Measurements from ENCODE around the gene CDC14A.

Gene CDC14A

DNA sequence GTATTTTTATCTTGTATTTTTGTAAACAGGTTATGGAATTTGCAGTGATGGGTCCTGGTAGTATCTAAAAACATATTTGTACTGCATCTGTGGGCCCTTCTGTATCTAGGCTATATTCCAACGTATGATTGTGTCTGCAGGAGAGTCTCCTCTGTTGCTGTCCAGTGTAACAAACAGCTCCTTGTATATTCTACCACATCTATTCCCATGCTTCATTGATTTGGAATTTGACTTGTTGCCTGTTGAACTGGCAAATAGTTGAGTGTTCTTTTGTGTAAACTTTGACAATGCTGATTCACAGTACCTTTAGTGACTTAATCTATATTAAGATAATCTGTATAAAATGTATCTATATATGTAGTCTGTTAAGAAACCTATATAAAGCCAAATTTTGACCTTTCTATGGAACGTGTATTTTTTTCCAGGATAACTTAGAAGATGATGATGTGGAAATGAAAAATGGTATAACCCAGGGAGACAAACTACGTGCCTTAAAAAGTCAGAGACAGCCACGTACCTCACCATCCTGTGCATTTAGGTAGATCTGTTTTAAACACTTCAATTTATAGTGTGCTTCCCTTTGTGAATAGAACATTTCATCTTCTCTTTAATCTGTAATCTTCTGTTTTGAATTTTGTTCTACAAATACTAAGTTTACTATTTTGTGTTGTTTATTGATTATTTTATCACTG is 142.2 kb downstream of the CDC14A start:
- DNase-seq (ENCODE audit: low spot score): no peak

DNA sequence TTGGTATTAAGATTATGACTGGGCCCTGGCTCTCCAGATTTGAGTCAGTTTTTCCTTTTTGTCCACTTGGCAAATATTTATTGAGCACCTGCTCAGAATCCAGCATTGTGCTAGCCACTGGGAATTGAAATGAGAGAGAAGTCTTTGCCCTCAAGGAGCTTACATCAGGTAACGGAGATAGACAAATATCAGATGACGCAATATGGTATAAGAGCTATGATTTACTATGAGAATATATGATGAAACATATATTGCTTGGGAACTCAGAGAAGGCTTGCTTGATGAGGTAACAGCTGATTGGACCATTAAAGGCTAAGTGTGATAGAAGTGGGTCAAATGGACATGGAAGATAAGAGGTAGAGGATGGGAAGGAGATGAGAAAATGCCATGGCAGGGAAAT is 144.6 kb downstream of the CDC14A start:
- DNase-seq (ENCODE audit: low spot score): no peak

DNA sequence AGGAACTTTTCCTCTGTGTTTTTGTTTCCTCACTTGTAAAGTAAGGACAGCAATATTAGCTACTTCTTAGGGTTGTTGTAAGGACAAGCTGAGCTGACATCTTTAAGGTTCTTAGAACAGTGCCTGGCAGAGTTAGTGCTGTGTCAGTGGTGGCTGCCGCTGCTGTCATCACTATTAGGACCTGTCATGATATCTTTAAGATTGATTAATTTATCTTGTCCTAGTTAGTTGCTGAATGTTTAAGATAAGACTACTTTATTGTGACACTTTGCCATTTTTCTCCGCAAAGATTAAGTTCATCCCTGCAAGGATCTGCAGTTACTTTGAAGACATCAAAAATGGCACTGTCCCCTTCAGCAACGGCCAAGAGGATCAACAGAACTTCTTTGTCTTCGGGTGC is 145.5 kb downstream of the CDC14A start:
- no peak for DNase-seq (ENCODE audit: low spot score)

DNA sequence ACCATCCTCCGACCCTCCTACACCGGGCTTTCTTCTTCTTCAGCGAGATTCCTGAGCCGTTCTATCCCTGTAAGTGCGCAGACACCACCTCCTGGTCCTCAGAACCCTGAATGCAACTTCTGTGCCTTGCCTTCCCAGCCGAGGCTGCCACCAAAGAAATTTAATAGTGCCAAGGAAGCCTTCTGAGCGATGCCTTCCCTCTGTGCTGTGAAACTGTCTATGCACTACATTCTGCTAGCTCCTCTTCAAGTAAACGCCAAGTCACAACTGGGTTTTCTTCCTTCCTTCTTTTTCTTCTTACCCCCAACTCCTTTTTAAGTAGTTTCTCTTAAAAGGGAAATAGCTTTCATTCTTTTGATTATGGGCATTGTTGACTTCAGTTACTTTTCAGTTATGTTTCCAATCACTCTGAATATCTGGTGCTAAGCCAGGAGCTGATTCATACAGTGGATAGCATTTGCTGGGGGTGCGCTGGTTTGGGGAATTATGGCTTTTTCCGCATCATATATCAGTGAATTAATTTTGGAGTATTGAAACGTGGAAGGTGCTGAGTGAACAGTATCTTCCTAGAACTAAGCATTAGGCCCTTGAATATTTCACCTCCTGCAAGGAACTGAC is 147.0 kb downstream of the CDC14A start:
- no peak for DNase-seq (ENCODE audit: low spot score)

DNA sequence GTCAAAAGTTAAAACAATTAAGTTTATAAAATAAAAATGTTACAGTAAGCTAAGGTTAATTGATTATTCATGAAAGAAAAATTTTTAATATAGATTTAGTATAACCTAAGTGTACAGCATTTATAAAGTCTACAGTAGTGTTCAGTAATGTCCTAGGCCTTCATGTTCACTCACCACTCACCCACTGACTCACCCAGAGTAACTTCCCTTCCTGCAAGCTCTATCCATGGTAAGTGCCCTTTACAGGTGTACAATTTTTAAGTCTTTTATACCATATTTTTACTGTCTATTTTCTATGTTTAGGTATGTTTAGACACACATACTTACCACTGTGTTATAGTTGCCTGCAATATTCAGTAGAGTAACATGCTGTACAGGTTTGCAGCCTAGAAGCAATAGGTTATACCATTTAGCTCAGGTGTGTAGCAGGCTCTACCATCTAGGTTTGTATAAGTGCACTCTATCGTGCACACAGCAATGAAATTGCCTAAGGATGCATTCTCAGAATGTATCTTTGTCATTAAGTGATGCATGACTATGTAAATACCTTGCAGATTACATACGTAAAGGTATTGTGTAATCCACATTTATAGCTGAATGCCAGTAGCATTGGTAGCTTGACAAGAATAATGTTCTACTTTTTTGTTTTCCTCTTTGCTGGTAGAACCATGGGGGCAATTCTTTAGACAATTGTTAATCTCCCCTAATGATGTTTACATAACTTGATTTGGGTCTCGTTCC is 149.9 kb downstream of the CDC14A start:
- DNase-seq (ENCODE audit: low spot score): no peak

DNA sequence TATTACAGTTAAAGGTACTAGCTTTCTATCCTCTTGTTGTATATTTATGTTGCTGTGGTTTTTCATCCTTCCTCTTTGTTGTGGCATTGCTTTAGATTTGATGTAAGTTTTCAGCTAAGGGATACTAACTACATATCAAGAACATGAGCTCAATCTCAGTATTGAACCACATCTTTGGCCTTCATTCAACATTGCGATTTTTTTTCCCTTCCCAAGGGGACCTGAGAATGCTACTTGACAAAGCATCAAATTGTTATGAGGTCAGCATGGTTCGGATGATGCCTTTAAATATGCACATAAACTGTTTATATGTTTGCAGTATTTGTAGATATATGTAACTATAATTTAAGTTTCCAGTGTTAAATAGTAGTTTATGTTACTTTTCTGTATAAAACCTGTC is 153.9 kb downstream of the CDC14A start:
- DNase-seq (ENCODE audit: low spot score): no peak

DNA sequence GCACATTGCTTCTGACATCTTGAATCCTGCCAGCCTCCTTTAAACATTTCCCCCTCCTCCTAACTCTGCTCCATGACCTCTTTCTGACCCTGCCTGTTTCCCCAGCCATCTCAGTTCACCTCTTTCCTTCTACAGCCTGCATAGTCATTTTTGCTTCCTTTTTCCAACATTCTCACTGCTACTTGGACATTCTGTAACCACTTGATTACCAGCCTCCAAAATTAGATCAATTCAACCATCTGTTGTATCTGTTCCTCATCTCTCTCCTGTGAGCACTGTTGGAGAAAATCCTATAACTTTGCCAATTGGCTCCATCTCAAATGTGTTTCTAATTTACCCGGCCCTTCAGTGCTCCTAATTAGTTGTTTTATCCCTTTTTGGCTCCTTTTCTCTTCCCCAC is 158.1 kb downstream of the CDC14A start:
- DNase-seq (ENCODE audit: low spot score): no peak

DNA sequence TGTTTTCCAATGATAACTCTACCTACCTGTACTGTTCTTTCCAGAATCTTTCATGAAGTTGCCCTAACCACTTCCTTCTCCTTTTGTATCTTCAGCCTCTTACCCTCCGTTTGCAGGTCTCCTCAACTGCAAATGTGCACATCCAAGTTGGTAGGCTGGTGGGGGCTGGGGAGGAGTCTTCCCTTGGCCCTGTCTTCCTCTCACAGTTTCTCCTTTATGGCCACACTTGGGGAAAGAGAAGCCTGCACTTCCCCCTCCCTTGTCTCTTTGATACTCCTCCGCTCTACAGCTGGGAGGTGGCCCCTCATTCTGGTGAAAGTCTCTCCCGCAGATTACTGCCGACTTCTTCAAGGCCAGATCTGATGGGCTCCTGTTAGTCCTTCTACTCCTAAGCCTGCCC is 158.8 kb downstream of the CDC14A start:
- no peak for DNase-seq (ENCODE audit: low spot score)

DNA sequence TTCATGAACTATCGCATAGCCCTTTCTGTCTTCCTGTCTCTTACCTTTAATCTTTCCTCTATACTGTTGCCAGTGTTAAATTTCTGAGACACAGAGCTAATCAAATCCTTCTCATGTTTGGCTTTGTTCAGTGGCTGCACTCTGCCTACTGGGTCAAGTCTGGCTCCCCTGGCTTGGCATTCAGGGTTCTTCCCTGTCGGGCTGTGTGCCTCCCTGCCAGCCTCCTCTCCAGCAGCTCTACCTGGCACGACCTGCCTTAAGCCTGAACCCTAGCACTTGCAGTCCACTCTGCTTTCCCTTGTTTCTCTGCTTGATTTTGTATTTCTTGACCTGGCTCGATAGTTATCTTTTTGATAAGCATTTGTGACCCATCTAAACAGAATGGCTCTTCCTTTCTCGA is 159.5 kb downstream of the CDC14A start:
- no peak for DNase-seq (ENCODE audit: low spot score)

DNA sequence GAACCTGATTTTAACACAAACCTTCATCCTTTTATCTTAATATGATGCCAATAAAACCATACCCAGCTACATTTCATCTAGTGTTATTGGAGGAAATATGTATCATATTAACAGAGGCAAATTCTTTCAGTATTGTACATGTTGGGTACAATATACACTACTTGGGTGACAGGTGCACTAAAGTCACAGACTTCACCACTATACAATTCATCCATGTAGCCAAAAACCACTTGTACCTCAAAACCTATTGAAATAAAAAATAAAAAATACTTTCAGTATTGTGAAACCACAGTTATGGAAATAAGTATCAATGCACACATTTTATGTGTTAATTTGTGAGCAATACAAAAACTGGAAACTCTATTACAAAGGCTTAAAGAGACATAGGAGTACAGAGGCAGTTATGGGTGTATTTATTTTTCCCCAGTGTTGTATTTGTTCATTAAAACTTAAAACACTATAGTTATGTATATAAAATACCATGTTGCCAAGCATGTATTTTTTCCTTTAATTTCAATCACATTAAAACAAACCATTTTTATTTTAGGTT is 160.6 kb downstream of the CDC14A start:
- DNase-seq (ENCODE audit: low spot score): no peak

DNA sequence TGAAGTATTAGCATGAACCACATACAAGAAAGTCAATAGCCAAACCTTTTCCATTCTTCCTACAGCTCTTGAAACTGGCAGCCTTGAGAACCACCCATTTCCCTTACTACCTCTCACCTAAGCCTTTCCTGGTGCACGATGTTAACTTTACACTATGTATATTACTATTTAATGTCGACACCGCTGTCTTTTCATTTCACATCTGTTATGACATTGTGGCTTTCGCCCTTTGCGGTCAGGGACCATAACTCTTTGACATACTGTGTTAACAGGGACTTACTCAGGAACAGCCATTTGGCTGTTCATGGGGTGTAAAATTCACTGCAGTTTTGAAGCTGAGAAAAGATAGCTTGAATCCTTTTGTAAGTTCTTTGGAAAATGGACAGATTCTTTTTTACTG is 164.6 kb downstream of the CDC14A start:
- no peak for DNase-seq (ENCODE audit: low spot score)

DNA sequence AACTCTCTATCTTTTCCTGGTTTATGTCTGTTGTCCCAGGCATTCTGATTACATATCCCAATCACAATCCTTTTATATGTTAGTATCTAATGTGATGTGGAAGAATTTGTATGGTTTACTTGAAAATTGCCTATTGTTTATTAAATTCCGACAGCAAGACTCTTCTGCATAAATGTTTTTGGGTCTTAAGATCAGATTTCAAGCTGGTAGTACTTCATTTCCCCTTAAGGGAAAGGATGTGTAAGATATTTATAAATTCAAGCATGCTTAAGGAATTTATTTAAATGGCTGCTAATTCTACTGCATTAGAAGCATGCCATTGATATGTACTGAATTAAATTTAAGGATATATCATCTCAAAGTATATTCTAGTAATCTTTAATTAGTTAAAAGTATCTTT is 165.2 kb downstream of the CDC14A start:
- no peak for DNase-seq (ENCODE audit: low spot score)

DNA sequence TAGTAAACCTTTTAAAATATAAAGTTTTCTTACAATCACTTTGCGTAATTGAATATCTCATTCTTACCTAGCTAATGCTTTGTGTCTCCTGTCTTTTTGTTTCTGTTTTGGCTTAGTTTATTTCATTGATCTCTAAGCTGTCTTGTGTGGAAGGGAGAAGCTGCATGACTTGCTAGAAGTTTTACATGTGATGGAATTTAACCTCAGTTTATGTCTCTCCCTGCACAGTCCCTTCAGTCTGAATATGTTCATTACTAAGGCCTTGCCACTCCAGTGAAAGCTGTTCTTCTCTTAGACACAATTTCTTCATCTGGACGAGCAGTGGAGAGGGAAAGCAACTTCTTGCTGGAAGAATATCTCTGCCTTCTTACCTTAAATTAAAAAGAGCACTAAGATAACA is 165.7 kb downstream of the CDC14A start:
- DNase-seq (ENCODE audit: low spot score): no peak

DNA sequence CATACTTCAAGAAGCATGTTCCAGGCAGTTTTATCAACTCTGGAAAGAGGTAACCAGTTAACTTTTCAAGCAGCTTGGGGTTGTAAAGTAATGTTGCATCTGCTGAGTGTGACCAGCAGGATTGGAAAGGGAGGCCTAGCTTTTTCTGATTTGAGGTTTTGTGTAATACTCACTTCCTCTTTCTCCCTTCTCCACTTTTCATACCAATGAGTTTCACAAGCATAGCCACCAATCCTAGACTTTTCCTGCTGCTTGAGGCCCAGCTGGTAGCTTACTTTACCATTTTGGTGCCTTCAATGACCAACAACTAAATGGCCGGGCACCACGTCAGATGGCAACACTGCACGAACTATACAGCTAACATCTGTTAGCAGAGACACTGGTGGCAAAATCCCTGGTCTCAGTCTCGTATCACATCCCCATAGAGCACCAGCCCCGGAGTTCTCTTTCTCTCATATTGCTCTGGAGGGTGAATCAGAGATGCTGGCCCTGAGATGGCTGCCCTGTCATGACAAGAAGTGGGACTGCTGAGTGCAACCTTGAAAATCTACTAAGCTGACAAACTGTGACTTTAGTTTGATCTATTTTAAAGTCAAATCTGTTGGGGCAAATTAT is 170.8 kb downstream of the CDC14A start:
- peak; percentile 38 for DNase-seq (ENCODE audit: low spot score)

DNA sequence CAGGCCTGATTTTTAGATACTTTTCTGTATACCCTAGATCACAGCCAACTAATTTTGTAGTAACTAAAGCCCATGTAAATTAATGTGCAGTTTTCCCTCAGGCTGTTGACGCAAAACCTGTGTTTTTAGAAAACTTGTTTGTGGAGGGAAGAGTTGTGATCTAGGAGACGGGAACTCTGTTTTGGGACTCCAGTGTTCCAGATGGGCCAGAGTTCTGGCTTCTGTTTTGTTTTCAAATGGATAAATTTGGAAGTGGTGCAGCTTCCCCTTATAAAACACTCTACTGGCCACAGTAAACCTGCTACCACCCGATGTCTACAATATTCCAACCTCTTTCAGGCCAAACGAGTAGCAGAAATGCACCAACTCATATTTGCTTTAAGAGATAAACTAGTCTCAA is 172.0 kb downstream of the CDC14A start:
- DNase-seq (ENCODE audit: low spot score): no peak

DNA sequence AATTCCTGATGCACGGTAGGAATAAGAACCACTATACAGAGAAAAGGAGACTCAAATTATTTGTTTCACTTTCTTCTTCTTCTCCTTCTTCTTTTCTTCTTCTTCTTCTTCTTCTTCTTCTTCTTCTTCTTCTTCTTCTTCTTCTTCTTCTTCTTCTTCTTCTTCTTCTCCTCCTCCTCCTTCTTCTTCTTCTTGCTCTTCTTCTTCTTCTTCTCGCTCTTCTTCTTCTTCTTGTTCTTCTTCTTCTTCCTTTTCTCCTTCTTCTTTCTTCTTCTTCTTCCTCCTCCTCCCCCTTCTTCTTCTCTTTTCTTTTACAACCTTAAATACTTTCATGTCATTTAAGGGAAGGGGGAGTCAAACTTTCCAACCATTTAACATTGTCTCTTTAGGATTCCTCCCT is 174.6 kb downstream of the CDC14A start:
- DNase-seq (ENCODE audit: low spot score): no peak

DNA sequence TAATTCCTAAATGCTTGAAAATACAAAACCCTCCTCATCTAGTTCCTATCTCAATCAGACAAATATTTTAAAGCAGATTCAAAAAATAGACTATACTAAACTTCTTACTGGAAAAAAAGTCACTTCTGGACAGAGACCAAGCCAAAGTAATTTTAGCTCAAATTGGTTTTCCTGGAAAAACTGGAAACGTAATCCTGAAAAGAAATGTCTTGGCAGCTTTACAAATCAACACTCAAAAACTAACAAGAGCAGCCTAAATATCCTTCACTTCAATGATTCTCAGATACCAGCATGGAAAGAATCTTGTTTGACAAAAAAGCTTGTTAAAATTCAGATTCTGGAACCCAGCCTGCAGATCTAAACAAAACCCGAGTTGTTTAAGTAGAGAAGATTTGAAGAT is 176.6 kb downstream of the CDC14A start:
- DNase-seq (ENCODE audit: low spot score): no peak

DNA sequence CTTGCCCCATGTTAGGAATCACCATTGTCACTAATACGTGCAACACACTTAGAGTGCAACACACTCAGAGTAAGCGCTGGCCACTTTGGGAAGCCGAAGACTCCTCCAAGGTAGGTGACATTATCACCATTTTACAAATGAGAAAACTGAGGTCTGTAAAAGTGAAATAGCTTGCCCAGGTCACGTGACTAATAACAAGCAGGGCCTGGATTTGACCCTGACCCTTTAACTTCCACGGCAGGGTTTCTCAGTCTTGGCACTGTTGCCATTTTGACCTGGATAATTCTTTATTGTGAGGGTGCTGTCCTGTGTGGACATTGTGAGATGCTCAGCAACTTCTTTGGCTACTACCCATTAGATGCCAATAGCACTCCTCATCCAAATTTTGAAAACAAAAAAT is 177.8 kb downstream of the CDC14A start:
- no peak for DNase-seq (ENCODE audit: low spot score)

DNA sequence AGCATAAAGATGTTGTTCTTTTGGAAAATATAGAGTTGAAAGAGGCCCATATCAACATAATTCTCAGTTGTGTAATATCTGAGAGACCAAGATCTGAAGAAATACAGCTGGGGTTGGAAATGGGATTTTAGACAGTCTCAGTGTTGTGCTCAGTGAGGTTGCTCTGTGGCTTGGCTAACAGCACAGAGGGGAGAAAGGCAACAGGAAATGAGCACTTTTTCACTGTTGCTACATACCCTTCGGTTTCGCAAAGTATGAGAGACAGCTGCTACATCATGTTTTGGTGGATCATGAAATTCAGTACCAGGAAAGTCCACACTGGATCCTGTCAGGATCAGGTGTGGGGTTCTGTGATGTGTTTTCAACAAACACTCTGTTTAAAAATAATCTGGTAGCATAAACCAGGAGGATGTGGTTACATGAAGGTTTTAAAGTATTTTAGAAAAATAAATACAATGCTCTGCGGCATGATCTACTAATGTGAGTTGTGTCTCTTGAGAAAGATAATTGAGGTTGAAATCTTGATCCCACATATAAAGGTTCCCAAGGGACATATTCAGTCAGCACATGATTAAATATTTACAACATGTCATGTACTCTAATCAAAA is 178.7 kb downstream of the CDC14A start:
- DNase-seq (ENCODE audit: low spot score): no peak

DNA sequence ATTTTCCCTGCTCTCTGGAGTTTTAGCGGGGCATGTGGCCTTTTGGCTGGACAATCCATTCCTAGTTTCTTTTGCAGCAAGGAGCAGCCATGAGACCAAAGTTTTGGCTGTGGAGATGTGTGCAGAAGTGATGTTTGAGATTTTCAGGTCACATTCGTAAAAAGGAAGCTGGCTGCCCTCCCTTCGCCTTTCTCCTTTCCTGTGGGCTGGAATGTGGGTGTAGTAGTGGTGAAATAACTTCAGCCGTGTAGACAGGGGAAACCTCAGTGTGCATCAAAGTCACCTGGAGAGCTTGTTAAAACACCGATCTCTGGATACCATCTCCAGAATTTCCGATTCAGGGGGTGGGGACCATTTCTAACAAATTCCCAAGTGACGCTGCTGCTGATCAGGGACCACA is 180.3 kb downstream of the CDC14A start:
- DNase-seq (ENCODE audit: low spot score): no peak

DNA sequence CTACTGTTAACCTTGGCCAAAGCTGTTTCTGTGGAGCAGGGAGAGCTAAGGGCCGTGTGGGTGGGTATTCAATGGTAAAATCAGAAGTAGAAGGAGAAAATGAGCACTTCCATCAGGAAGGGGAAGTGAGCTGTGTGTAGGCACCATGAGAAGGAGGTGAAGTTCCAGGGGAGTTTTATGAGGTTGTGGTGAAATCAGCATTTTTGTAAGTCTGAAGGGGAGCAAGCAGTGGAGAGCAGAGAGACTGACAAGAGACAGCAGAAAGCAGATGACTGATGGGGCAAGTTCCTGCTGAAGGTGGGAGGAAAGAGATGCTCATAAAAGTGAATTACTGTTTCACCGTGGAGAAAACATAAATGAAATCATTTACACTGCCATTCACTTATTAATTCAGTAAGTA is 183.0 kb downstream of the CDC14A start:
- DNase-seq (ENCODE audit: low spot score): no peak

DNA sequence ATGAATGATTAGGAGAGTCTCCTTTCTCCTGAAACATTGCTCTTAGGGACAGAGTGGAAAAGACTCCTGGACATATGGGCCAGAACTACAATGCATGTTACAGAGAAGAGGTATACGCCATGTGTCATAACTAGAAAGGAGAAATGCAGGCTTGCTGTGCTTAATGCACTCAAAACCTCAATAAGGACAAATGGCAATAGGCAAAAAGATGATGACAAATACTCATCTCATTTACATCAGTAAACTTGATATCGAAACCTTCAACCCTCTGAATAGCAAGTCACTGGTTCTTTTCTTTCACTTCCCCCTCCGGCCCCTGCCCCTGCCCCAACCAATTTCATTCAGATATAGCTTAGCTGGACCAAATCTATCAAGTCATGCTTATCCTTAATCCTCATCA is 183.7 kb downstream of the CDC14A start:
- peak; percentile 20 for DNase-seq (ENCODE audit: low spot score)

All from NAMALWA (cell line).